Choroid plexus epithelial cell (primary cell): ENCODE data around the gene GPR26.

Source experiments
- DNase-seq: peaks from one replicate; pipeline ENCODE4 v3.0.0-alpha.2; 2010; ENCODE audit warnings: low read depth
- H3K4me3 ChIP-seq: 2 replicates; pipeline ENCODE4 v1.5.1; 2011; ENCODE audit warnings: low read depth, mild to moderate bottlenecking, control low read depth, low read length, moderate library complexity
- CTCF ChIP-seq: conservative IDR thresholded peaks from 2 replicates; pipeline ENCODE4 v1.5.1; 2011; ENCODE audit warnings: low read depth, mild to moderate bottlenecking, control low read depth, inconsistent platforms, low read length, moderate library complexity

Gene GPR26

GRCh38 chr10:123636598-123637325 lies 29.4 kb upstream of the GPR26 start:
- no peak overlapping the region for H3K4me3 ChIP-seq
- TF ChIP-seq CTCF: no peak
- DNase-seq: no peak

DNA sequence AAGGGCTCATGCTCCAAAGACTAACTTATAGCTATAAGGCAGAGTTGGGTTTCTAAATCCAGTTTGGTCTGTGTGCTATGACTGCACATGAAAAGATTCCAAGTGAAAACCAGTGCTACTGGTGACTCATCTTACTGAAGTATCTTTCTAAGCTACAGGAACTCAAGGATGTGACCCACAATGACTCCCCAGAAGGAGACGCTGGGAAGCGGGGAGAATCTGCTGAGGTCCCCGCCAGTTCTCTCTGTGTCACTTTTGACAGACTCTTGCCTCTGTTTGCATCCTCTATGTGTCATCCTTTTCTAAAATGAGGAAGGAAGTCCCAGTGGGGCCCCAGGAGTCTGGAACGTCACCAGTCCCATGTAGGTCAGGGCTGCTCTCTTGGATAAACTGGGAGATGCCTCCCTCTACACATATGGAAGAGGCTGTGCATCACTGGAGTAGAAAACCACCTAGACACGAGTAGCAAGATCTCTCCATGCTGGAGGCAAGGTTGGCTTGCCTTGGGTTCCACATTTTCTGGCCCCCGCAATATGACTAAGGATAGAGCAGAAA lies 28.8 kb upstream of the GPR26 start:
- TF ChIP-seq CTCF: no peak
- no peak for DNase-seq
- H3K4me3 ChIP-seq: no peak overlapping the region

- no peak for TF ChIP-seq CTCF
- no peak overlapping the region for H3K4me3 ChIP-seq
- DNase-seq: no peak
Measured at GRCh38 chr10:123639131-123639530, 27.0 kb upstream of the GPR26 start.

GRCh38 chr10:123640016-123640535 lies 26.1 kb upstream of the GPR26 start:
- no peak for TF ChIP-seq CTCF
- no peak overlapping the region for H3K4me3 ChIP-seq
- no peak for DNase-seq

- TF ChIP-seq CTCF: no peak
- H3K4me3 ChIP-seq: no peak overlapping the region
- no peak for DNase-seq
Measured at GRCh38 chr10:123642293-123642692, 23.9 kb upstream of the GPR26 start.

- H3K4me3 ChIP-seq: no peak overlapping the region
- DNase-seq: no peak
- no peak for TF ChIP-seq CTCF
Measured at GRCh38 chr10:123642697-123643096, 23.5 kb upstream of the GPR26 start.

DNA sequence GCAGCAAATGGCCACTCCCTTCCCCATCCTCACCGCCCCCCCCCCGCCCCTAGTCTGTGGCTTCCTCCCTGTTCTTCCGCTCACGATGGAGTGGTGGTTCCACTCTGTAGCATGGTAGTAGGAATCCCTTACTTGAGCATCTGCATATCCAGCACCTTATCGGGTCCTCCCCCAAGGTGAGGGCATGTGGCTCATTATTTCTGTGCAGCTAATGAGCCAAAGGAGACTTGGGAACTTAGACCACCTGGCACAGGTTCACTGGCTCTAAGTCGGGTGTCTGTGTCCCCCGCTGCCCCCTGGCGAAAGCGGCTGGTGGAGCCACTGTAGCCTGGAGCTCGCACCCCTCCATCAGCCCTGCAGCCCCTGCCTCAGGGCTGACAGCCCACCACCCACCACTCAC lies 22.8 kb upstream of the GPR26 start:
- TF ChIP-seq CTCF: no peak
- no peak overlapping the region for H3K4me3 ChIP-seq
- DNase-seq: no peak
